ENCODE data around the gene CAP2. TPM values are rescaled to one million over a fixed set of nuclear protein-coding genes. Genes with fewer than 3 reads are reported as not detected.

CAP2 gene
- total RNA-seq: not detected

GRCh38 chr6:17392978-17393891 is at the start of gene CAP2:
Gene CAP2, plus strand, starts transcription at chr6:17393595. Its CDS starts 27,961 bp downstream, at chr6:17421556.
- DNase-seq: peak; percentile 2
- Mint-ChIP-seq H3K9me3 (no peaks in the 10 kb centered on the region), H3K4me1 (ENCODE audit: low read depth) (peaks cover 5% of the 10 kb centered on the region), H3K36me3 (ENCODE audit: insufficient read depth in 2 of 2) (no peaks in the 10 kb centered on the region), H3K27ac (no peak within 1 kb of the TSS), H3K27me3 (ENCODE audit: low read depth) (peaks cover 63% of the 10 kb centered on the region), H3K4me3 (peak within 1 kb of the TSS; percentile 60 to 81)
- ATAC-seq (replicated peaks in 1 of 2): no peak

GRCh38 chr6:17347012-17347411 is 46.4 kb upstream of the CAP2 start:
- DNase-seq: no peak
- Mint-ChIP-seq H3K36me3 (ENCODE audit: insufficient read depth in 2 of 2) (no peaks in the 10 kb centered on the region), H3K27me3 (ENCODE audit: low read depth) (no peaks in the 10 kb centered on the region)

GRCh38 chr6:17349427-17349826 is 44.0 kb upstream of the CAP2 start:
- no peak overlapping the region for H3K4me3 Mint-ChIP-seq
- no peaks in the 10 kb centered on the region for H3K4me1 Mint-ChIP-seq (ENCODE audit: low read depth)
- no peaks in the 10 kb centered on the region for H3K9me3 Mint-ChIP-seq
- DNase-seq: no peak
- no peaks in the 10 kb centered on the region for H3K36me3 Mint-ChIP-seq (ENCODE audit: insufficient read depth in 2 of 2)
- ATAC-seq (replicated peaks in 1 of 2): no peak
- no peaks in the 10 kb centered on the region for H3K27me3 Mint-ChIP-seq (ENCODE audit: low read depth)
- no peak overlapping the region for H3K27ac Mint-ChIP-seq

More at GRCh38 chr6:17347012-17347411, 46.4 kb upstream of the CAP2 start:
- peaks cover 0 to 2% of the 10 kb centered on the region in 2 donors for H3K9me3 Mint-ChIP-seq
- H3K4me1 Mint-ChIP-seq (ENCODE audit: low read depth): no peaks in the 10 kb centered on the region
- ATAC-seq (replicated peaks in 1 of 2): no peak
- no peak overlapping the region for H3K4me3 Mint-ChIP-seq
- no peak overlapping the region for H3K27ac Mint-ChIP-seq

GRCh38 chr6:17352302-17352701 is 41.1 kb upstream of the CAP2 start:
- H3K9me3 Mint-ChIP-seq: no peaks in the 10 kb centered on the region
- ATAC-seq (replicated peaks in 1 of 2) (no peak), DNase-seq (no peak)
- H3K4me3 Mint-ChIP-seq: no peak overlapping the region
- no peaks in the 10 kb centered on the region for H3K36me3 Mint-ChIP-seq (ENCODE audit: insufficient read depth in 2 of 2)
- no peaks in the 10 kb centered on the region for H3K4me1 Mint-ChIP-seq (ENCODE audit: low read depth)
- H3K27ac Mint-ChIP-seq: no peak overlapping the region
- no peaks in the 10 kb centered on the region for H3K27me3 Mint-ChIP-seq (ENCODE audit: low read depth)

- DNase-seq: no peak
- no peak overlapping the region for H3K4me3 Mint-ChIP-seq
- H3K36me3 Mint-ChIP-seq (ENCODE audit: insufficient read depth in 2 of 2): no peaks in the 10 kb centered on the region
- no peak overlapping the region for H3K27ac Mint-ChIP-seq
- no peaks in the 10 kb centered on the region for H3K27me3 Mint-ChIP-seq (ENCODE audit: low read depth)
- H3K4me1 Mint-ChIP-seq (ENCODE audit: low read depth): no peaks in the 10 kb centered on the region
- ATAC-seq (replicated peaks in 1 of 2): no peak
- no peaks in the 10 kb centered on the region for H3K9me3 Mint-ChIP-seq
These were observed 39.8 kb upstream of the CAP2 start for GRCh38 chr6:17353440-17354175.

GRCh38 chr6:17354700-17355403 is 38.5 kb upstream of the CAP2 start:
- no peak for ATAC-seq (replicated peaks in 1 of 2)
- DNase-seq: no peak
- no peak overlapping the region for H3K27ac Mint-ChIP-seq
- no peaks in the 10 kb centered on the region for H3K4me1 Mint-ChIP-seq (ENCODE audit: low read depth)
- H3K36me3 Mint-ChIP-seq (ENCODE audit: insufficient read depth in 2 of 2): no peaks in the 10 kb centered on the region
- H3K27me3 Mint-ChIP-seq (ENCODE audit: low read depth): no peaks in the 10 kb centered on the region
- H3K9me3 Mint-ChIP-seq: no peaks in the 10 kb centered on the region
- H3K4me3 Mint-ChIP-seq: no peak overlapping the region

- Mint-ChIP-seq H3K4me3 (no peak overlapping the region), H3K4me1 (ENCODE audit: low read depth) (no peaks in the 10 kb centered on the region), H3K36me3 (ENCODE audit: insufficient read depth in 2 of 2) (no peaks in the 10 kb centered on the region), H3K9me3 (no peaks in the 10 kb centered on the region), H3K27me3 (ENCODE audit: low read depth) (no peaks in the 10 kb centered on the region), H3K27ac (no peak overlapping the region)
- ATAC-seq (replicated peaks in 1 of 2): no peak
- no peak for DNase-seq
These were observed 38.0 kb upstream of the CAP2 start for GRCh38 chr6:17355404-17355774.

GRCh38 chr6:17358515-17358914 is 34.9 kb upstream of the CAP2 start:
- Mint-ChIP-seq H3K27me3 (ENCODE audit: low read depth) (no peaks in the 10 kb centered on the region), H3K36me3 (ENCODE audit: insufficient read depth in 2 of 2) (no peaks in the 10 kb centered on the region), H3K4me1 (ENCODE audit: low read depth) (no peaks in the 10 kb centered on the region), H3K27ac (no peak overlapping the region), H3K9me3 (no peaks in the 10 kb centered on the region), H3K4me3 (no peak overlapping the region)
- no peak for DNase-seq
- no peak for ATAC-seq (replicated peaks in 1 of 2)

GRCh38 chr6:17360564-17360963 is 32.8 kb upstream of the CAP2 start:
- H3K4me1 Mint-ChIP-seq (ENCODE audit: low read depth): no peaks in the 10 kb centered on the region
- H3K36me3 Mint-ChIP-seq (ENCODE audit: insufficient read depth in 2 of 2): no peaks in the 10 kb centered on the region
- no peak overlapping the region for H3K27ac Mint-ChIP-seq
- H3K4me3 Mint-ChIP-seq: no peak overlapping the region
- H3K9me3 Mint-ChIP-seq: no peaks in the 10 kb centered on the region
- DNase-seq (no peak), ATAC-seq (replicated peaks in 1 of 2) (no peak)
- H3K27me3 Mint-ChIP-seq (ENCODE audit: low read depth): no peaks in the 10 kb centered on the region

GRCh38 chr6:17361013-17361412 is 32.4 kb upstream of the CAP2 start:
- ATAC-seq (replicated peaks in 1 of 2) (no peak), DNase-seq (no peak)
- Mint-ChIP-seq H3K27me3 (ENCODE audit: low read depth) (no peaks in the 10 kb centered on the region), H3K4me1 (ENCODE audit: low read depth) (no peaks in the 10 kb centered on the region), H3K4me3 (no peak overlapping the region), H3K27ac (no peak overlapping the region), H3K36me3 (ENCODE audit: insufficient read depth in 2 of 2) (no peaks in the 10 kb centered on the region), H3K9me3 (no peaks in the 10 kb centered on the region)

- H3K9me3 Mint-ChIP-seq: peaks cover 0 to 4% of the 10 kb centered on the region in 2 donors
- peaks cover 0 to 3% of the 10 kb centered on the region in 2 donors for H3K36me3 Mint-ChIP-seq (ENCODE audit: insufficient read depth in 2 of 2)
- DNase-seq (no peak), ATAC-seq (replicated peaks in 1 of 2) (no peak)
- no peaks in the 10 kb centered on the region for H3K27me3 Mint-ChIP-seq (ENCODE audit: low read depth)
- H3K4me3 Mint-ChIP-seq: no peak overlapping the region
- no peaks in the 10 kb centered on the region for H3K4me1 Mint-ChIP-seq (ENCODE audit: low read depth)
- H3K27ac Mint-ChIP-seq: no peak overlapping the region
These were observed 27.4 kb upstream of the CAP2 start for GRCh38 chr6:17365961-17366360.

GRCh38 chr6:17367868-17368267 is 25.5 kb upstream of the CAP2 start:
- Mint-ChIP-seq H3K36me3 (ENCODE audit: insufficient read depth in 2 of 2) (peaks cover 2 to 3% of the 10 kb centered on the region in 2 donors), H3K4me3 (no peak overlapping the region), H3K4me1 (ENCODE audit: low read depth) (no peaks in the 10 kb centered on the region), H3K27ac (no peak overlapping the region), H3K27me3 (ENCODE audit: low read depth) (no peaks in the 10 kb centered on the region), H3K9me3 (peaks cover 0 to 4% of the 10 kb centered on the region in 2 donors)
- no peak for DNase-seq
- ATAC-seq (replicated peaks in 1 of 2): no peak
